Measurements from ENCODE around the gene CALML5.

- TF ChIP-seq POLR2A (IDR thresholded peaks at IDR 0.05) (no peak), CTCF (IDR thresholded peaks at IDR 0.05) (no peak), POLR2AphosphoS5 (IDR thresholded peaks at IDR 0.05) (no peak), EP300 (IDR thresholded peaks at IDR 0.05) (no peak)
These were observed 12.5 kb downstream of the CALML5 start for GRCh38 chr10:5486853-5487235.

All from stomach (tissue), 4 donors.